RPMI8226 (cell line): ENCODE results near the gene GRIN3A.
A peak's percentile ranks its signal among the peaks of the same experiment; 100 is the strongest.
"Not testable (repeated sequence)": the region's sequence is repeated elsewhere in the genome, so short reads cannot be mapped to it uniquely, and the experiment has no call there.

Source experiments
- DNase-seq: peaks from one replicate; pipeline ENCODE4 v3.0.0-alpha.2; 2015

The GRIN3A gene

GRCh38 chr9:101629636-101630035, 108.8 kb downstream of the GRIN3A start:
- no peak for DNase-seq

GRCh38 chr9:101628173-101628572, 110.3 kb downstream of the GRIN3A start:
- no peak for DNase-seq

GRCh38 chr9:101626295-101626694, 112.2 kb downstream of the GRIN3A start:
- DNase-seq = no peak

- DNase-seq = no peak
Observed at GRCh38 chr9:101625876-101626275, 112.6 kb downstream of the GRIN3A start.

- no peak for DNase-seq
Observed at GRCh38 chr9:101620452-101620851, 118.0 kb downstream of the GRIN3A start.

- DNase-seq = no peak
Observed at GRCh38 chr9:101618698-101619097, 119.7 kb downstream of the GRIN3A start.

- DNase-seq = no peak
Observed at GRCh38 chr9:101605547-101605946, 132.9 kb downstream of the GRIN3A start.

GRCh38 chr9:101604296-101604695, 134.2 kb downstream of the GRIN3A start:
- no peak for DNase-seq

GRCh38 chr9:101601904-101602765, 136.3 kb downstream of the GRIN3A start:
- peak; percentile 39 for DNase-seq

GRCh38 chr9:101594796-101595195, 143.7 kb downstream of the GRIN3A start, which contains the start of gene PPP3R2:
TSS of gene PPP3R2 (minus strand) at chr9:101594969. CDS start at chr9:101594921, 48 bp downstream.
- no peak for DNase-seq

GRCh38 chr9:101593345-101593744, 145.1 kb downstream of the GRIN3A start:
- no peak for DNase-seq

GRCh38 chr9:101592788-101593187, 145.7 kb downstream of the GRIN3A start:
- no peak for DNase-seq

GRCh38 chr9:101591787-101592446, 146.5 kb downstream of the GRIN3A start:
- DNase-seq = no peak

- no peak for DNase-seq
Observed at GRCh38 chr9:101590901-101591300, 147.5 kb downstream of the GRIN3A start.

GRCh38 chr9:101590074-101590473, 148.4 kb downstream of the GRIN3A start:
- not testable (repeated sequence) for DNase-seq

GRCh38 chr9:101587332-101588043, 151.0 kb downstream of the GRIN3A start:
- no peak for DNase-seq

GRCh38 chr9:101586651-101587050, 151.8 kb downstream of the GRIN3A start:
- DNase-seq = no peak

GRCh38 chr9:101585740-101586139, 152.7 kb downstream of the GRIN3A start:
- DNase-seq = no peak

GRCh38 chr9:101582553-101582952, 155.9 kb downstream of the GRIN3A start:
- DNase-seq = no peak

GRCh38 chr9:101579711-101580545, 158.5 kb downstream of the GRIN3A start:
- DNase-seq = no peak

GRCh38 chr9:101578378-101578777, 160.1 kb downstream of the GRIN3A start:
- DNase-seq = peak; percentile 4

GRCh38 chr9:101574731-101575333, 163.6 kb downstream of the GRIN3A start:
- DNase-seq = no peak
